Measurements from ENCODE around the gene TRIP6.

TRIP6 gene

GRCh38 chr7:100914208-100914878, 47.2 kb downstream of the TRIP6 start (continued):
- TF ChIP-seq ZNF133 (tag by site-specific recombination; IDR thresholded peaks at IDR 0.05) = no peak
- TF ChIP-seq ZNF274 (IDR thresholded peaks at IDR 0.05; ENCODE audit: low read length) = no peak
- no peak for TF ChIP-seq ZNF274 (tag by site-specific recombination; IDR thresholded peaks at IDR 0.05; ENCODE audit: borderline replicate concordance)
- TF ChIP-seq ZNF148 (tag by site-specific recombination; IDR thresholded peaks at IDR 0.05; ENCODE audit: borderline replicate concordance) = no peak
- no peak for TF ChIP-seq ZNF660 (tag by site-specific recombination; IDR thresholded peaks at IDR 0.05)
- no peak for TF ChIP-seq GLI4 (tag by site-specific recombination; IDR thresholded peaks at IDR 0.05)
- TF ChIP-seq SP3 (tag by site-specific recombination; IDR thresholded peaks at IDR 0.05) = no peak
- no peak for TF ChIP-seq OSR2 (tag by site-specific recombination; IDR thresholded peaks at IDR 0.05)
- no peak for TF ChIP-seq SALL2 (tag by site-specific recombination; IDR thresholded peaks at IDR 0.05; ENCODE audit: borderline replicate concordance)
- no peak for TF ChIP-seq PRDM6 (tag by site-specific recombination; IDR thresholded peaks at IDR 0.05)
- no peak for TF ChIP-seq ZNF18 (tag by site-specific recombination; IDR thresholded peaks at IDR 0.05)
- no peak for TF ChIP-seq ZNF2 (tag by site-specific recombination; IDR thresholded peaks at IDR 0.05)
- no peak for TF ChIP-seq ZNF76 (tag by site-specific recombination; IDR thresholded peaks at IDR 0.05; ENCODE audit: borderline replicate concordance, low read depth)
- TF ChIP-seq ZNF138 (tag by site-specific recombination; IDR thresholded peaks at IDR 0.05; ENCODE audit: borderline replicate concordance) = no peak
- 0 out of 2 replicates have a peak, but pooled peaks have one; percentile 26 for TF ChIP-seq ZNF404 (tag by site-specific recombination; IDR thresholded peaks at IDR 0.05)
- TF ChIP-seq PRDM10 (tag by site-specific recombination; IDR thresholded peaks at IDR 0.05) = no peak
- no peak for TF ChIP-seq KLF1 (tag by site-specific recombination; IDR thresholded peaks at IDR 0.05)
- TF ChIP-seq ZNF132 (tag by site-specific recombination; IDR thresholded peaks at IDR 0.05; ENCODE audit: borderline replicate concordance) = no peak
- no peak for TF ChIP-seq ZNF175 (tag by site-specific recombination; IDR thresholded peaks at IDR 0.05)
- TF ChIP-seq ZFP41 (tag by site-specific recombination; IDR thresholded peaks at IDR 0.05; ENCODE audit: borderline replicate concordance) = no peak
- TF ChIP-seq ZNF701 (tag by site-specific recombination; IDR thresholded peaks at IDR 0.05) = no peak
- TF ChIP-seq INSM2 (tag by site-specific recombination; IDR thresholded peaks at IDR 0.05) = no peak
- TF ChIP-seq ZNF488 (tag by site-specific recombination; IDR thresholded peaks at IDR 0.05) = no peak
- TF ChIP-seq ZBTB21 (tag by site-specific recombination; IDR thresholded peaks at IDR 0.05) = no peak
- TF ChIP-seq ZNF654 (tag by site-specific recombination; IDR thresholded peaks at IDR 0.05; ENCODE audit: low read depth) = peak; percentile 45
- TF ChIP-seq KLF10 (tag by site-specific recombination; IDR thresholded peaks at IDR 0.05) = no peak
